GM19043 (cell line): ENCODE data around the gene TMC1.
"Not testable (repeated sequence)": the region's sequence is repeated elsewhere in the genome, so short reads cannot be mapped to it uniquely, and the experiment has no call there.

Source experiments
- ATAC-seq: cut with Tn5 transposase; IDR thresholded peaks from one replicate; pipeline ENCODE4 v1.9.1; 2021; ENCODE audit warnings: low read depth; ENCODE audit not compliant: unreplicated experiment

The TMC1 gene

DNA sequence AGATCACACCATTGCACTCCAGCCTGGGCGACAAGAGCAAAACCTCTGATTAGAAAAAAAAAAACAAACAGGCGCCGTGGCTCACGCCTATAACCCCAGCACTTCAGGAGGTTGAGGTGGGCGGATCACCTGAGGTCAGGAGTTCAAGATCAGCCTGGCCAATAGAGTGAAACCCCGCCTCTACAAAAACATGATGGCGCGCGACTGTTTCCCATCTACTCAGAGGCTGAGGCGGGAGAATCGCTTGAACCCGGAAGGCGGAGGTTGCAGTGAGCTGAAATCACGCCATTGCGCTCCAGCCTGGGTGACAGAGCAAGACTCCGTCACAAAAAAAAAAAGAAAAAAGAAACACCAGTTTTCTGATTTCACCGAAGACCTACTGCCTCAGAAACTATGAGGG, at the start of gene TMC1:
TSS of gene TMC1 (plus strand) at position 193 of the 400 bp plus-strand sequence. CDS start 127,041 bp downstream, outside the sequence.
- ATAC-seq, result not testable (repeated sequence)

DNA sequence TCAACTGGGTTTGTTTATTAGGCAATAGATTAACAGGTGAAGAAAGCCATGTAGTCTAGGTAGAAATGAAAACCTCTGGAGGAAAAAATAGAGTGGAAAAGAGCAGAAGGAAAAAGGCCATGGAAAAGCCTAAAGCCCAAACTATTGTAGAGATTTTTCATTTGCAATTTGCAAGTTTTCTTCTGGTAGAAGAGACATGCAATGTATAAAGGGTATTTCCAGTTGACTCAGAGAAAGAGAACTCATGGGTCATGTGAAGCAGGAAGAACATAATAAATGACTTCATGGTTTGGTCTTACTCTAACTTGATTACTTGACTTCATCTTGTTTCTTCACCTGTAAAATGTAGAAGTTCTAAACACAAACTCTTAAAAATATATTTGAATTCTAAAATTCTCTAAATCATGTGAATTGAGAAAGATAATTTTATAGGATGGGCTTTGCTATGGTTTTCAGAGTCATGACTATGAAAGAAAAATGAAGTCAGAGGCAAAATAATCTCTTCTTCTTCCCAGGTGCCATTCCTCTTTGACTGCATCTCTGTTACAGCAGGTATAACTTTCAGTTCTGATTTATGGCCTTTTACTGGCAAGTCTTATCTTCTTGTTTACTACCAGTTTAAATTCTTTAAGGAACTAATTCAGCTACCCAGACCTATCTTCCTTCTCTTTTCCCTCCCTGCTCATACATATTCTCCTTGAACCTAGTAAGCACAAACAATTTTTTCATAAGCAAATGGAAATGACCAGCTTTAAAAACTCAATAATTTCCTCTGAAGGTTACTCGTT, 47.7 kb upstream of the TMC1 start:
- ATAC-seq, result peak; percentile 72

DNA sequence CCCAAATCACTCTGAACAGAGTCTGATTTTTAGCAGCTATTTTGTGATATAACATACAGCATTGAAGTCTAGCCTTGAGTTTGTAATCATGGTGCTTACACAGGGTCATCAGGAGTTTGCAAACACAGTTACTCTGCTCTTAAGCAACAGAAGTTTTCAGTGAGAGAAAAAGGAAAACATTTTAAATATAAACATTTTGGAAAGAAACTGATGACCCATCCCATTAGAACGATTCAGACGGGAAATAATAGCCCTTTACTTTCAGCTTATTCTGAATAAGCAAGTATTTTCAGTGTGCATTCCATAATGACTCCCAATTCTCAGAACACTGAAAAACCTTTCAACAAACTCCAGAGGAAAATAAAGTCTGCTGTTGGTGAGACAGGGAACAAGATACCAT, 46.7 kb upstream of the TMC1 start:
- ATAC-seq, result no peak

DNA sequence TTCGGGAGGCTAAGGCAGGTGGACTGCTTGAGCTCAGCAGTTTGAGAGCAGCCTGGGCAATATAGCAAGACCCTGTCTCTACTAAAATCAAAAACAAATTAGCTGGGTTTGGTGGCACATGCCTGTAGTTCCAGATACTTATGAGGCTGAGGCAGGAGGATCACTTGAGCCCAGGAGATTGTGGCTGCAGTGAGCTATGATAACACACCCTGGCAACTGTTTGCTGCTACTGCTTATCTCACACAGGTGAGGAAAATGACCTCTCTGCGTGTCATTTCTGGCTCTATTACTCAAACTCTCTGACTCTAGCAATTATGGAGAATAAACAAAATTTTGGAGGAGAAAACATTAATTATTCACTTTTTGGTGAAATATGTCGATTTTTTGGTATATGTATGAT, 45.3 kb upstream of the TMC1 start:
- ATAC-seq, result no peak

DNA sequence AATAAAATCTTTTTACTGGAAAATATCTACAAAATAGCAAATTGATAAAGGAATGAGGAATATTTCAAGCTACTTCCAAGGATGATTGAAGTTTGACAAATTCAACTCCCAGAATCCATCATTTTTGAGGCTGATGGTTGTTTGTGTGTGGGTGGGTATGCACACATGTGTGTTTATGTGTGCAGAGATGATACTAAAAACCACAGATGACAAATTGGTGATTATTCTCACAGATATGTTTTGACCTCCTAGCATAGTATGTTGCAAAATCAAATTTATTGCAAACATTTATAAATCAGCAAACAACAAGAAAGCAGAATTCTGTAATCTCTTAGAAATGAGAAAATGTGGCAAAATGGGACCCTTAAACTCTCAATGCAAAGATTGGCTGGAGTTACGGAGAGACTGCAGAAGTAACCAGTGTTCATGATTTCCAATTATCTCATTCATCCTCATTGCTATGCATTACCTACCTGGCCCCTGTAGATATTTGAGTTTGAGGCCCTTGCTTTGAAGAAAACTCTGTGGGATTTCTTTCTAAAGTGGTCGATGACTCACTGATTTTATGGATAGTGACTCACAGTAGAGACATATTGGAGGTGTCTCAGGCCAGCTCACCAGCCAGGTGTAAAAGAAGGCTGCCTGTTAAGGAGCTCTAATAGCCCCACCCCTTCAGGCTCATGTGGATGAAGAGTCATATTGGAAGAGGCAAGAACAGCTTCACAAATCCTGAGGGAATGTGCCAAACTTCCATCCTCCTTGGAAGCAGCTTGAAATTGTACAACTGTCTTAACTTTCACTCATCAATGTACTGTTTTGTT, 44.6 kb upstream of the TMC1 start:
- ATAC-seq, result no peak

DNA sequence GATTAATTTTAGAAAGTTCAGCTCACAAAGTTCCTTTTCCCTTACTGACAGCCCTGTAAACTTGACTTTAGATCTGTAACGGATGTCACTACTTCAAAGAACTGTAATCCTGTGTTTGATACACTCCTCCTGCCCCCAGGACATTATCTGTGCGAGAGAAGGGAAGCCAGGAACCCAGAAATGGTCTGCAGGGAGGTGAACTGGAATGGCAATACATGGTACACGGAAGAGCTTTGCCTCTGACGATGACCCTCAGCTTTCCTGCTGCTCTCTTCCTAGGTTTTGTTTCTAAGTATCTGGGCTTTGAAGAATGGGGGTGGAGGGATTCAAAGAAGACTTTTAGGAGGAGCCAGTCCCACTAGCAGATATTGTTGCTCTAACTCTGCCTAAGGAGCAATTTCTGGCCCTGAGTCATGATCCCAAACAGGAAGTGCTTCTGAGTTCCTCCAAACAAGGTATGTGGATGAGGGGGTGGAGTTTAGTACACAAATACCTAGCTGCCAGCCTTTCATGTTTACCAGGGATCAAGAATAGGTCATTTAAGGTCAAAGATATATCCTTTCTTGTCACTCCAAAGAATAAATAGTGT, 43.4 kb upstream of the TMC1 start:
- ATAC-seq, result no peak

DNA sequence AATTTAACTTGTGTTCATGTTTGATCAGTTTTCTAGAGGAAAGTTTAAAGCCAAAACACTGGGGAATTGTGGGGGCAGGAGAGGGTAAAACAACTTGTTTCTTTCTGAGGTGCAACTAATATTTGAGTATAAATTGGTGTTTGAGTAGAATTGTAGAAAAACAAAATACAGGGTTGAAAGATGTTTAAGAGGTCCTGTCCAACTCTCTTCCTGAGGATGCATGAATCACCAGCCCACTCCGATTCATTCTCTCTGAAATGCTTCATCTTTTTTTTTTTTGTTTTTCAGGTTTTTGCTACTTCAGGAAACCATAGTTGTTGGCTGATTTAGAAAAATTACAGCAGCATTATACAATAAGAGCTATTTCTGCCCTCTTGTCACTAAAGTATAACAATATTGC, 42.4 kb upstream of the TMC1 start:
- no peak for ATAC-seq

DNA sequence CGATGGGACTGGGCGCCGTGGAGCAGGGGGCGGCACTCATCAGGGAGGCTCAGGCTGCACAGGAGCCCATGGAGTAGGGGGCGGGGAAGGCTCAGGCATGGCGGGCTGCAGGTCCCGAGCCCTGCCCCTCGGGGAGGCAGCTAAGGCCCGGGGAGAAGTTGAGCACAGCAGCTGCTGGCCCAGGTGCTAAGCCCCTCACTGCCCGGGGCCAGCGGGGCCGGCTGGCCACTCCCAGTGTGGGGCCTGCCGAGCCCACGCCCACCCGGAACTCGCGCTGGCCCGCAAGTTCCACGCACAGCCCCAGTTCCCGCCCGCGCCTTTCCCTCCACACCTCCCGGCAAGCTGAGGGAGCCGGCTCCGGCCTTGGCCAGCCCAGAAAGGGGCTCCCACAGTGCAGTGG, 41.1 kb upstream of the TMC1 start:
- not testable (repeated sequence) for ATAC-seq

DNA sequence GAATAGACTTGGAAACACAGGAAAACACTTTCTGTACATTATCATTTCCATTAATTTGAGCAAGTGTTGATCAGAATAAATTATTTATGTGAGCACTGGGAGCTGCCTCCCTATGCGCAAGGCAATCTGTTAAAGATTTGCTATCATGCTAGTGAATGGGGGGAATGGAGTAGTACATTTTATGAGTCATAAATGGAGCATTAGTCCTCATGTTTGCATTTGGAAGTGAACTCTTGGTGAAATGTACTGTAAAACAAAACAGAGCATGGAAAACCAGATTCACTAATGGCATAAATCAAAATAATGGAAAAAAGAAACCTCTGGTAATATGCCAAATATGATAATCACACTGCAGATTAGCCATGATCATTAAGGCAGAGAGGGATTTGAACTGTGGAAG, 40.5 kb upstream of the TMC1 start:
- ATAC-seq, result no peak

DNA sequence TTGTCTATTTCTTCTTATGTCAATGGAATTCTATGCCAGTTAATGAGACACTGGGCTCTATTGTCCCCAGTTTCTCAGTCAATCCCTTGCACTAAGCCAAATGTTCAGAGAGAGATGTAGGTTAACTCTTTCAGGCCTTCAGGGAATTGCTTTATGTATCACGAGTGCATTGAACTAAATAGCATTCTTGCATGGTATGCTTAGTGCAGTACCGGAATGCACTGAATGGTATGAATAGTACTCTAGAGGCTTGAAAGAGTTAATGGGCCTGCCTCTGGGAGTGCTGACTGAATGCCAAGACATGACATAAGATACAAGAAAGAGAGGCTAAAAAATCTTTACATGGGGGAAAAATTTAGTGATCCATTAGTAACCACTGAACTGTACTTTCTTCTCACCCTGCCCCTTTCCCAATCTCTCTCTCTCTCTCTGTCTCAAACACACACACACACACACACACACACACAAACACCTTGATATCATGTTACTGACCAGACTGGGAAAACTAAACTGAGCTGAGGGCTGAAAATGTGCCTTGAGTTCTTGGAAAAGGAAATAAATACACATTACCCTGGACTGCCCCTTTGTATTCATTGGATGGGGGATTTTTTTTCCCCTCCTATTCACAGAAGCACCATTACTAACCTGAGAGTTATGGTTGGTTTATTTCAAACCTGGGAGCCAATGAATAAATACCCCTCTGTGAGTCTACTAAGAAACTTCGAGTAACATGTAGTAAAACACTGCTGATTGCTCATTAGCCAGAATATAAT, 35.4 kb upstream of the TMC1 start:
- ATAC-seq, result no peak

DNA sequence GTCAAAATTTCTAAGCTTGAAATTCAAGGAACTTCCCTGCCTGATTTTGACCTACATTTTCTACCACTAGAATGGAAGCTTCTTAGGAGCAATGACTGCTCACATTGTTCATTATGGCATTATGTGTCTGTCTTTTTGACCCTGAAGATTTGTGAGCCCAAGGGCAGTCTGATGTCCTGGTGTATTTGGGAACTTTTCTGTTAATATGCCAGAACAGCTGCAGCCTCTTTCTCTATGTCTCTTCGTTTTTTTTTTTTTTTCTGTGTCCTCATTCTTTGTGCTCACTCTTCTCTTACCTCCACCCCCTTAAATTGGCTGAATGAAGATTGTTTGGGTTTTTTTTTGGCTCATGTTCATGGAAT, 34.8 kb upstream of the TMC1 start:
- ATAC-seq, result no peak

DNA sequence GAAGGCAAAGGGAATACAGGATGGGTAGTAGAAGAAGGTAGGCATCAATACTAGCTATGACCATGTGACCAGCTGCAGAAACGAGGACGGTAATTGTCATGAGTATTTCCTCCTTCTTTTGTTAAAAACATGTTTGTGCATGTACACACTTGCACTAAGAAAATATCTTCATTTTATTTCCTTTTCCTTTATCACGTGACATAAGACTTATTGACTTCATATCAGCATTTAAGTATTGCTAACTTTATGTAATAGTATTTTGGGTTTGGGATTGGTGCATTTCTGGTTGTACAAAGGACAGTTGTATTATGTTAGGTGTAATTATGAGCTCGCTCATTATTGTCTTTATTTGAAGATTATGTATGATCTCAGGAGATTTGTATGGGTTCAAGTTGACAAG, 33.7 kb upstream of the TMC1 start:
- not testable (repeated sequence) for ATAC-seq

DNA sequence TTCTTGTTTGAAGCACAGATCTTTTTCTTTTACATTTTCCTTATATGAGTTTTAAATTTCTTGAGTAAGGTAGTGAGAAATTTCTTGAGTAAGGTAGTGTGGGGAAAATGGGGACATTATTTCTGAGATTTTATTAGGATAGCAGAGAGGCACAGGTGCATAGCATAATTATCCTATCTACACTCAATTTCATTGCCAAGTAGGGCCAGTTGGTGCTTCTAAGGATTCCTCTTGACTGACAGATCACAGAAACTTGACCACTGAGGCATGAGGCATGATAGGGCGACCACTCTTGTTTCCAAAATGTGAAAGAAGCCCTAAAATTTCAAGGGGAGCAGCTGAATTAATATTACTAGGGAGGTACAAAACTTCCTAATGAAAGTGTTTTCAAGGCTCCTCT, 31.4 kb upstream of the TMC1 start:
- no peak for ATAC-seq

DNA sequence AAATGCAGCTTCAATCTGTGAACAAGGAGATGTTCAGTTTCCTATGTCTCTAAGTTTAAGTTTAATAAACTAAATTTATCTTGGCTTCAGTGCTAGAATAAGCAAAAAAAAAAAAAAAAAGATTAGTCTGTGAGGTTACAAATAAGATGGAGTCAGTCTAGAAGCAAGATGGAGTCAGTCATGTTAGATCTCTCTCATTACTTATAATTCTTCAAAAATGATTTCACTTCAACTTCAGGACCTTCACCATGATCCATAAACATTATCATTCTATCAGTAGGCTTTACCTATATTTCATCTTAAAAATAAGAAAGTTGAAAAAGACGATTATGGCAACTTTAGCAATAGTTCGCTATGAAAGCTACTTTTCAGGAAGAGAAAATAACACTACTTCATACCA, 30.2 kb upstream of the TMC1 start:
- no peak for ATAC-seq

DNA sequence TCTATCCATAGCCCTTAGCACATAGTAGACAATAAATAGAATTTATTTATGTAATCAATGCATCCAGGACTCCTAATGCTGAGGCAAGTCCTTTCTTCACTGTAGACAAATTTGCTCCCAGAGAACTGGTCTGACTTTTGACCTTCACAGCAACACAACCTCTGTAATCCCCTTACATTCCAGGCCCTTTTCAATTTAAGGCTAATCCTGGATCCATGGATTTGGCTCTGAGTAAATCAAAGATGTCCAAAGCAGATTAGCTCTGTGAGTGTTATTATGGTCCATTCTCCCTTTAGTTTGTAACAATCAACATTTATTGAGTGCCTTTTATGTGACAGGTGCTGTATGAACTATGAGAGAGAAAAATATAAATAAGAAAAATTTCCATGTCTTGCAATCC, 27.4 kb upstream of the TMC1 start:
- no peak for ATAC-seq

DNA sequence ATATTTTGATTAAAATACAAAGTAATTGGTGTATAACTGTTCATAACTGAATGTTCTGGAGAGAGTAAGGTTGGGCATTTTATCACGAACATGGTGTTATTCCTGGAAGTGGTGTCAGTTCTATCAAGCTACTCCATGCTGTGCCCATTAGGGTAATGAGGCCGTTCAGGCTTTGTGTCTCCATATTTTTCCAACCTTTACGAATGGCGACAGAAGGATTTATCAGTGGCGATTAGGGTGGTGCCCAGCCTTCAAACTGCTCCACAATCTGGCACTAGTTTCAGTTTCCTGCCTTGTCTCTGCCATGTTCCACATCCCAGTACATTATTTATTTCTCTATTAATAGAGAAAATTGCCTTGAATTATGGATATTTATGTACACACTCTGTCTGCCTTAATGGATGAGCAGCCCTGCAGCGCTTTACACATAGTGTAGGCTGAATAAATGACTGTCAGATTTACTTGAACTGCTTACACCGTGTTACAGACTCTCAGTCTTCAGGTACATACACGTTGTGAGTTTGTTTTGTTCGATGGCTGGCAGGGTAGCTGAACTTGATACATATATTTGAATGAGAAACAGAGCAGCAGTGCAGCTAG, 23.9 kb upstream of the TMC1 start:
- no peak for ATAC-seq

DNA sequence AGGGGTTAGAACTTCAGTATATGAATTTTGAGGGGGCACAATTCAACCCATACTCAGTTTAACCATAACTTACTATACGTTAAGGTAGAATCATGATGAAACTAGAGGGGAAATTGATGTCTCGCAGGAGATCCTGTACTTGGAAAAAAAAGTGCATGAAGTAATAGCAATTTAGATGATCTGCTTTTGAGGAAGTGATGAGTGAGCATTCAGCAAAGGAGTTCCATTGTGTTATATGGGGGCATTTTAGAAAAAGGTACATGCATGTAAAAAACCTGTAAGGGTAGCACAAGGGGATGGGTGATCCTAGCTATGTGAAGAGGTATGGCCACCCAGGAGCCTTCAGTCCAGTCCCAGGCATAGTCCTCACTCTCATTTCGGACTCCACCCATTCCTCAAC, 14.8 kb upstream of the TMC1 start:
- no peak for ATAC-seq

DNA sequence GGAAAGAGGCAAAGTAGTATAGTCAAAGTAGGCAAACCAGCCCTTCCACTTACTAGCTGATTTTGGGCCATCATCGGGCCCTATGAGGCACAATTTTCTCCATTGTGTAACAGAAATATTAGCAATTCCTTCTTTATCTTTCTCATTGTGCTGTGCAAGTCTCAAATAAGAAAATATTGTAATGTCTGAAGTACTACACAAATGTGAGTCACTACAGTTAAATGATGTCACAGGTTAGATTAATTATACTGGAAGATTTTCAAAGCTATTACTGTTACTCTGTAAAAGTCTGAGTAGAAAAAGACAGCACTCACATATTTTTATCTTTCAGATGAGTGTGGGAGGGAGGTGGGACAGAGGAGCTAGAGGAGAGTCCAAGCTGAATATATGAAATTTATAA, 12.4 kb upstream of the TMC1 start:
- ATAC-seq, result no peak

DNA sequence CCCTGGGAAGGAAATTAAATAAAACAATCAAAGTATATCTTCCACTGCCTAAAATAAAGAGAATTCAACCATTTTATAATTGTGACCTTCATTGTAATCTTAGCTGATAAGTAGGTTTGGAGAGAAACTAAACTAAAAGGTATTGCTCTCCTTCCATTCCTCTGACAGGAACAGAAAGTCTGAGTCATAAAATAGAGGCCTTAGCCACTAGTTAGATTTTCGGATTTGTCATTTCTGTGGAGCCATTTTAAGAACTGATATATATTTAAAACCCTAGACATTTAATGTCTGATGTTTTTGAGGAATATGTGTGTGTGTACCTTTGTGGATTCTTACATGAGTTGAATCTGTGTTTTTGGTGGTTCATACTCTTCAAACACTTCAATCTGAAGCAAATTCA, 11.8 kb upstream of the TMC1 start:
- peak; percentile 98 for ATAC-seq

DNA sequence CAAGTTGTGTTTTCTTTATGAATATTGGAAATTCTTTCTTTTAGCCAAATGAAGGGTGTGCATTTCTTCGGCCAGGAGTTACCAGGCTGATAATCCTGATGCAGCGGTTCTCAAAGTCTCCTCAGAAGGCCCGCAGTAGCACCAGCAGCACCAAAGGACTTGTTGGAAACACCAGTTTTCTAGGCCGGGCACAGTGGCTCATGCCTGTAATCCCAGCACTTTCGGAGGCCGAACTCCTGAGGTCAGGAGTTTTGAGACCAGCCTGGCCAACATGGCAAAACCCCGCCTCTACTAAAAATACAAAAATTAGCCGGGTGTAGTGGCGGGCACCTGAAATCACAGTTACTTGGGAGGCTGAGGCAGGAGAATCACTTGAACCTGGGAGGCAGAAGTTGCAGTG, 397 bp upstream of the TMC1 start:
- not testable (repeated sequence) for ATAC-seq
